ENCODE data around the gene MMP15.
"Not testable (repeated sequence)": the region's sequence is repeated elsewhere in the genome, so short reads cannot be mapped to it uniquely, and the experiment has no call there.

The MMP15 gene

GRCh38 chr16:58086381-58087208 is 61.0 kb downstream of the MMP15 start:
- in situ Hi-C loops (cut with HindIII; ENCODE audit: low pct_unique_long_range_greater_than_20kb, low sequenced_read_pairs) = no loop called here
- no peak for TF ChIP-seq JUND (IDR thresholded peaks at IDR 0.05; ENCODE audit: low read depth)
- no peak for DNase-seq (ENCODE audit: low read depth in 1 of 2, low spot score in 1 of 2)

DNA sequence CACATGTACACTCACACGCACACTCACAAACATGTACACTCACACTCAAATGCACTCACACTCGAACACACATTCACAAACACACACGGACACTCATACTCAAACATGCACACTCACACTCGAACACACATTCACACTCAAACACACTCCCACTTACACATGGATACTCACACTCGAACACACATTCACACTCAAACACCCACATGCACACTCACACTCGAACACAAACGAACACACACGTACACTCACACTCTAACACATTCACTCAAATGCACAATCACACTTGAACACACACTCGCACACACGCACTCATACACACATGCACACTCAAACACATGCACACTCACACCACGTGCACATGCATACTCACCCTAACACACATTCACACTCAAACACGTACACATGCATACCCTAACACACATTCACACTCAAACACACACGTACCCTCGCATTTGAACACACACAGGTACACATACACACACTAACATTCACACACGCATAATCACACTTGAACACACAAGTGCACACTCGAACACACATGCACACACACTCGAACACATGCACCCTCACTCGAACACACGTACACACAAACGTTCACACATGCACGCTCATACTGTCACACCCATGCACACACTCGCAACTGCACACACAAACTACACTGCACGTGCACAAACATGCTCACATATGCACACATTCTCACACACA is 61.8 kb downstream of the MMP15 start:
- TF ChIP-seq JUND (IDR thresholded peaks at IDR 0.05; ENCODE audit: low read depth) = no peak
- in situ Hi-C loops (cut with HindIII; ENCODE audit: low pct_unique_long_range_greater_than_20kb, low sequenced_read_pairs) = no loop called here
- no peak for DNase-seq (ENCODE audit: low read depth in 1 of 2, low spot score in 1 of 2)

DNA sequence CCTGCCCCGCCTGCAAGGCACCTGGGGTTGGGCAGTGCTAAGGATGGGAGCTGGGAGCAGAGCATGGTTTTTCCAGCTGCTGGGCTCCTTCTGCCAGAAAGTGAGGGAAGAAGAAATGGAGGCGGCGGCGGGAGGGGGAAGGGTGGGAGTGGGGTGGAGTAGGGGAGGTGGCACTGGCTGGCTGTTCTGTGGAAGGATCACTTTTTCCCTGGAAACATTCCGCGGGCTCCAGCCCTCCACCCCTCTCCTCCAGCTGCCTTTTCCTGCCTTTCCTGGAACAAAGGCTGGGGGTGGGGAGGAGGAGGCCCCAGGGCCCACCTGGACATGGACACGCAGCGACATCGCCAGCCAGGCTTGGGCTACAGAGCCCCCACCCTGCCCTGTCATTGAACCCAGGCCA is 62.5 kb downstream of the MMP15 start:
- DNase-seq (ENCODE audit: low read depth in 1 of 2, low spot score in 1 of 2) = no peak
- no peak for TF ChIP-seq JUND (IDR thresholded peaks at IDR 0.05; ENCODE audit: low read depth)

GRCh38 chr16:58090396-58090795 is 64.8 kb downstream of the MMP15 start:
- DNase-seq (ENCODE audit: low read depth in 1 of 2, low spot score in 1 of 2); in situ Hi-C loops (cut with HindIII; ENCODE audit: low pct_unique_long_range_greater_than_20kb, low sequenced_read_pairs): not testable (repeated sequence)

More for the DNA sequence above, 62.5 kb downstream of the MMP15 start:
- in situ Hi-C loops (cut with HindIII; ENCODE audit: low pct_unique_long_range_greater_than_20kb, low sequenced_read_pairs) = no loop called here

GRCh38 chr16:58094026-58094425 is 68.5 kb downstream of the MMP15 start:
- no peak for TF ChIP-seq JUND (IDR thresholded peaks at IDR 0.05; ENCODE audit: low read depth)
- DNase-seq (ENCODE audit: low read depth in 1 of 2, low spot score in 1 of 2) = no peak
- in situ Hi-C loops (cut with HindIII; ENCODE audit: low pct_unique_long_range_greater_than_20kb, low sequenced_read_pairs) = no loop called here

DNA sequence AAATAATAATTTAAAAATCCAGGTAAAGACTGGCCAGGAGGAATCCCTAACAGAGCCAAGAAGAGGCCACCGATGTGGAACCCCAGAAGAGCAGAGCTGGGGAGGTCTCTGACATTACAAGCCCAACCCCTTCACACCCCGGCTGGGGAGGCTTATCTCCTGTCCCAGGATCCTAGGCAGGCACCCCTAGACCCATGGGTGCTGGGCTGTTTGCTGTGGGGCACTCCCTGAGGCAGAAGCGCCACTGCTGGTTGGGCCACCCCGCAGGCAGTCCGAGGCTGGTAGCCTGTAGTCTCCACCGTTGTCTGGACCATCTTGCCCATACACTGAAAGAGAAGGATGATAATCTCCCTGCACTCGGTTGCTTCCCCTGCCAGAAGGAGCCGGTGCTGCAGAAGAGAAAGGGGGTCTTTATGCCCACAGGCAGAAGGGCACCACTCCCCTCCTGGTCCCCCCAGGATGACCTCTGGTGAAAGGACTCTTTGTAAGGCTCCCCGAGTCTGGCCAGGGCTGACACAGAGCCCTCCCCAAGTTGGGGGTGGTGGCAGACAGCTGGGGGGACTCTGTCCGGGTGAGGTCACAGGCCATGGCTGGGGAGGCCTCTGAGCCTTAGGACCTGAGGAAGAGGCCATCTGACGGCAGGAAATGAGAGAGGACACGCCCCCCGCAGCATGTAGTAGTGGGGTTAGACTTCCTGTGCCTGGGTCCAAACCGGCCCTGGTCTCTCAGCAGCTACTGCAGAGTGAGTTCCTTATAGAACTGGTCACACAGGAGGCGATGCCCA is 69.4 kb downstream of the MMP15 start:
- no peak for DNase-seq (ENCODE audit: low read depth in 1 of 2, low spot score in 1 of 2)

GRCh38 chr16:58095575-58095960 is 70.0 kb downstream of the MMP15 start:
- DNase-seq (ENCODE audit: low read depth in 1 of 2, low spot score in 1 of 2); in situ Hi-C loops (cut with HindIII; ENCODE audit: low pct_unique_long_range_greater_than_20kb, low sequenced_read_pairs): not testable (repeated sequence)

More for the DNA sequence above, 69.4 kb downstream of the MMP15 start:
- in situ Hi-C loops (cut with HindIII; ENCODE audit: low pct_unique_long_range_greater_than_20kb, low sequenced_read_pairs) = no loop called here
- TF ChIP-seq JUND (IDR thresholded peaks at IDR 0.05; ENCODE audit: low read depth) = no peak

DNA sequence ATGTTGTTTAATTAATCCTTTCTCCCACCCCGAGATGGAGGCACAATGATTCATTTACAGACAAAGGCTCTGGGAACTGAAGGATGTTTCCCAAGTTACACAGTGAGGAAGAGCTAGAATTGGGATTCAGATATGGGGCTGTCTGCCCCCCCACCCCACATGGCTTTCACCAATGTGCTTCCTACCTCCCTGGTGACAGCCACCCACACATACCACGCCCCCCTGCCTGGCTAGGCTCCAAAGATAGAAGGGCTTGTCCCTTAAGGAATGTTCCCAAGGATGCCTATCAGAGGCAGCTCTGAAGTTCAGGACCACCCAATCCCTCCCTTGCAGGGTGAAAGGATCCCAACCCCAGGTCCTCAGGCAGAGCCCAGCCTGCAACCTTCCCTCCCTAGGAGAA is 70.7 kb downstream of the MMP15 start:
- no peak for DNase-seq (ENCODE audit: low read depth in 1 of 2, low spot score in 1 of 2)
- no peak for TF ChIP-seq JUND (IDR thresholded peaks at IDR 0.05; ENCODE audit: low read depth)
- in situ Hi-C loops (cut with HindIII; ENCODE audit: low pct_unique_long_range_greater_than_20kb, low sequenced_read_pairs) = no loop called here

Measured in T47D (cell line).